Lower leg skin (tissue), 3 donors: Measurements from ENCODE around the gene NDUFA3.

ENCODE experiments used
- CTCF ChIP-seq, 3 donors: fragments of 450-650 bp; IDR thresholded peaks; one replicate each; pipeline ENCODE4 v1.5.1; 2016; ENCODE audit warnings: antibody characterized with exemption in 3 of 3, mild to moderate bottlenecking in 3 of 3, moderate library complexity in 2 of 3
- POLR2A ChIP-seq, 2 donors: fragments of 450-650 bp; IDR thresholded peaks; one replicate each; pipeline ENCODE4 v1.6.1; 2016 to 2017; ENCODE audit warnings: antibody characterized with exemption in 2 of 2, mild to moderate bottlenecking in 1 of 2, moderate library complexity in 1 of 2

- TF ChIP-seq CTCF (IDR thresholded peaks at IDR 0.05) (no peak), POLR2A (IDR thresholded peaks at IDR 0.05) (no peak)
Observed at GRCh38 chr19:54136086-54136863, 33.6 kb downstream of the NDUFA3 start.
